GM12875 (cell line): ENCODE results near the gene SLC6A7.

Source experiments
- H3K4me3 ChIP-seq: one replicate; pipeline ENCODE4 v1.5.1; 2011; ENCODE audit warnings: low read depth, low read length, control low read depth
- TF ChIP-seq, protein P1 (sequence below): IDR thresholded peaks from 2 replicates; pipeline ENCODE4 v1.5.1; 2011; ENCODE audit warnings: low read depth, mild to moderate bottlenecking, control low read depth, inconsistent platforms, low read length, moderate library complexity, borderline replicate concordance; ENCODE audit not compliant: insufficient read depth

SLC6A7 gene

DNA sequence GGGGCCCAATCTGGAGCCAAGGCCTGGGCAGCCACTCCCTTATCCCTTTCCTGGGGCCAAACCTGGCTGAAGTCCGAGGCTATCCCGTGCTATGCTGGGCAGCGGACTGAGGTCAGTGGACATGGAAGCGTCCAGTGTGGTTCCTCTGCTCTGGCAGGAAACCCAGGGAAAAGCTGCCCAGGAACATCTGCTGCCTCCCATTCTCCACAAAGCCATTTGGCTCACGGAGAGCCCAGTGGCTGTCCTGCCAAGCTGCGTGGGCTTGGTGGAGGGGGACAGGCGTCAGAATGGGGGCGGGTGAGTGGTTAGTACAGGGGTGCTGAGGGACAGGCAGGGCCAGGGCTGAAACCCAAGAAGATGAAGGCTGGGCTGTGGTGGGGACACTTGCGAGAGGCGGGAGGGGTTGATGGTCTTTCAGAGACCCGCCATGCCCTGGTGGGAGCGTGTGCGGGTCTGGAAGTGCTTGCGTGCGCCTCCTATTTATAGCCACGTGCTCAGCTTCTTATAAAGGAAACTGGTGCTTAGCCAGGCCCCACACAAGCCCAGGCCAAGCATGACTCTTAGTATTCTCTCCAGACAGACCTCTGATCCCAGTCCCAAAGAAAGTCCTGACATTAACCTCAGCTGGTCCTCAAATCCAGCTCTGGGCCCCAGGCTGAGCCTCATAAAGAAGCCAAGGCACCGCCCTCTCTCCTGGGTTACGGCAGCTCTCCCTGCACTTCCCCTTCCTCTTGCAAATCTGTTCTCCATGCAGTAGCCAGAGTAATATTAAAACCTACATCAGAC, 9.4 kb upstream of the SLC6A7 start:
- TF ChIP-seq, protein P1, sequence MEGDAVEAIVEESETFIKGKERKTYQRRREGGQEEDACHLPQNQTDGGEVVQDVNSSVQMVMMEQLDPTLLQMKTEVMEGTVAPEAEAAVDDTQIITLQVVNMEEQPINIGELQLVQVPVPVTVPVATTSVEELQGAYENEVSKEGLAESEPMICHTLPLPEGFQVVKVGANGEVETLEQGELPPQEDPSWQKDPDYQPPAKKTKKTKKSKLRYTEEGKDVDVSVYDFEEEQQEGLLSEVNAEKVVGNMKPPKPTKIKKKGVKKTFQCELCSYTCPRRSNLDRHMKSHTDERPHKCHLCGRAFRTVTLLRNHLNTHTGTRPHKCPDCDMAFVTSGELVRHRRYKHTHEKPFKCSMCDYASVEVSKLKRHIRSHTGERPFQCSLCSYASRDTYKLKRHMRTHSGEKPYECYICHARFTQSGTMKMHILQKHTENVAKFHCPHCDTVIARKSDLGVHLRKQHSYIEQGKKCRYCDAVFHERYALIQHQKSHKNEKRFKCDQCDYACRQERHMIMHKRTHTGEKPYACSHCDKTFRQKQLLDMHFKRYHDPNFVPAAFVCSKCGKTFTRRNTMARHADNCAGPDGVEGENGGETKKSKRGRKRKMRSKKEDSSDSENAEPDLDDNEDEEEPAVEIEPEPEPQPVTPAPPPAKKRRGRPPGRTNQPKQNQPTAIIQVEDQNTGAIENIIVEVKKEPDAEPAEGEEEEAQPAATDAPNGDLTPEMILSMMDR: no peak
- H3K4me3 ChIP-seq: no peak overlapping the region

DNA sequence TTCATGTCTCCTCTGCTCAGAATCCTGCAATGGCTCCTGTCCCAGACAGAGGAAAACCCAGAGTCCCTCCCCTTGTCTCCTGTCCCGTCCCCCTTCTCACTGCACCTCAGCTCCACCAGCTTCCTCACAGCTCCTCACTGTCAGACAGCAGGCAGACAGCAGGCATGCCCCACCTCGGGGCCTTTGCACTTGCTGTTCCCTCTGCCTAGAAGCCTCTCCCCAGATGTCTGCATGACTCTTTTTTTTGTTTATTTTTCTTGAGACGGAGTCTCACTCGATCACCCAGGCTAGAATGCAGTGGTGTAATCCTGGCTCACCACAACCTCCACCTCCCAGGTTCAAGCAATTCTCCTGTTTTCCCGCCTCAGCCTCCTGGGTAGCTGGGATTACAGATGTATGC, 8.8 kb upstream of the SLC6A7 start:
- TF ChIP-seq, protein P1: no peak
- no peak overlapping the region for H3K4me3 ChIP-seq

DNA sequence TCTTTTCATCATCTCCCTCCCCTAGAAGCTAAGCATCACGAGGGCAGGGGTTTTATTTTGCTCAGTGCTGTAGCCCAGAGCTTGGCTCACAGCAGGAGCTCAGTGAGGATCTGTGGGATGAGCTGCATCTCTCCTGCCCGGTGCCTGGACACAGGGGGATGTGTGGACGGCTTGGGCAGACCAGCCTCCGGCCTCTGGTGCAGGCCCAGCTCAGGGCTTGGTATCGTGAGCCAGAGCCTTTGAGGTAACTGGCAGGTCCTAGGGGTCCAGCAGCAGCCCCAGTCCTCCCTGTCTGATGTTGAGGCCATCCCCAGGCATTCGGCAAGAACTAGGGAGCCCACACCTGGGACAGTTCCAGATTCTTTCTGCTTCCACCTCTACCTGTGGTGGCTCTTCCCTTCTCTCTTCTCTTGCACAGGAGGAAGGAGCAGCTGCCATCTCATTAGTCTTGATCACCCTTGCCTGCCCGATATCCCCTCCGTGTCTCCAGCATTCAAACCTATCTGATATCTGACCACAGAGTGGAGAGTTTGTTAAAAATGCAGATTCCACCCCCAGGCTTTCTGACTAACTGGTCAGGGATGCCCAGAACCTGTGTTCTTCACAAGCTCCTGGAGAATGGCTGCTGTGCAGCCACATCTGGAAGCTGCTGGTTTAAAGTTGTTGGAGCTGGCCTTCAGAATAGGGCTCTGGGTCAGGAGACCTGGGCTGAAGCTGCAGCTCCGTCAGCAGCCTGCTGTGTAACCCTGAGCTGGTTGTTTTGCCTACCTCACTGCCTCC, 7.9 kb upstream of the SLC6A7 start:
- no peak overlapping the region for H3K4me3 ChIP-seq
- TF ChIP-seq, protein P1: no peak

DNA sequence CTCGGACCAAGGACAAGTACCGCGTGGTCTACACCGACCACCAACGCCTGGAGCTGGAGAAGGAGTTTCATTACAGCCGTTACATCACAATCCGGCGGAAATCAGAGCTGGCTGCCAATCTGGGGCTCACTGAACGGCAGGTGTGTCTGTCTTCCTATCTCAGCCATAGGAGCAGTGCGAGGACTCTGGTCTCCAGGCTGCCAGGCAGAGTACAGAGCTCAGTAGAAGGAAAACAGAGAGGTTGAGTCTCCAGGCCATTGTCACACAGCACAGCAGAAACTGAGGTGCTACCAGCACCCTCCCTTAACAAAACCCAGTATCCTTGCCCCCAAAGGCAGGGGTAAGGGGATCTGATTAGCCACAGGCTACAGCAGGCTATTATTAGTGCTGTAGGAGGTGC, 7.1 kb upstream of the SLC6A7 start:
- TF ChIP-seq, protein P1: no peak
- no peak overlapping the region for H3K4me3 ChIP-seq

DNA sequence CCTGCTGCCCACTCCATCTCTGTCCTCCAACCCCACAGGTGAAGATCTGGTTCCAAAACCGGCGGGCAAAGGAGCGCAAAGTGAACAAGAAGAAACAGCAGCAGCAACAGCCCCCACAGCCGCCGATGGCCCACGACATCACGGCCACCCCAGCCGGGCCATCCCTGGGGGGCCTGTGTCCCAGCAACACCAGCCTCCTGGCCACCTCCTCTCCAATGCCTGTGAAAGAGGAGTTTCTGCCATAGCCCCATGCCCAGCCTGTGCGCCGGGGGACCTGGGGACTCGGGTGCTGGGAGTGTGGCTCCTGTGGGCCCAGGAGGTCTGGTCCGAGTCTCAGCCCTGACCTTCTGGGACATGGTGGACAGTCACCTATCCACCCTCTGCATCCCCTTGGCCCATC, 6.4 kb upstream of the SLC6A7 start:
- H3K4me3 ChIP-seq: no peak overlapping the region
- TF ChIP-seq, protein P1: no peak

DNA sequence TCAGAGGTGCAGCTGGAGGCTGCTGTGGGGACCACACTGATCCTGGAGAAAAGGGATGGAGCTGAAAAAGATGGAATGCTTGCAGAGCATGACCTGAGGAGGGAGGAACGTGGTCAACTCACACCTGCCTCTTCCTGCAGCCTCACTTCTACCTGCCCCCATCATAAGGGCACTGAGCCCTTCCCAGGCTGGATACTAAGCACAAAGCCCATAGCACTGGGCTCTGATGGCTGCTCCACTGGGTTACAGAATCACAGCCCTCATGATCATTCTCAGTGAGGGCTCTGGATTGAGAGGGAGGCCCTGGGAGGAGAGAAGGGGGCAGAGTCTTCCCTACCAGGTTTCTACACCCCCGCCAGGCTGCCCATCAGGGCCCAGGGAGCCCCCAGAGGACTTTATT, 5.9 kb upstream of the SLC6A7 start:
- no peak overlapping the region for H3K4me3 ChIP-seq
- TF ChIP-seq, protein P1: no peak
